ENCODE data around the gene STRAP. TPM values are rescaled to one million over a fixed set of nuclear protein-coding genes. Genes with fewer than 3 reads are reported as not detected.

The STRAP gene
- total and polyA plus RNA-seq, 9 of the 15 experiments (the other 6 are each of a cell fraction or from before 2014, with no cell fraction given) = 58.5 to 134 (median 89.5) TPM

GRCh38 chr12:15892645-15893259 is 10.6 kb downstream of the STRAP start:
- no TSS peak for BruUV-seq (replicated peaks)
- H3K27ac ChIP-seq (ENCODE audit: extremely low read depth, low read depth, low read length) = no peak overlapping the region
- no peak for ATAC-seq
- no peak overlapping the region for H3K9ac ChIP-seq (ENCODE audit: insufficient read depth in 1 of 2, low read depth in 2 of 2, low read length in 2 of 2)
- no peak overlapping the region for H2AFZ ChIP-seq (ENCODE audit: low read depth, low read length)
- whole genome bisulfite sequencing (ENCODE audit: insufficient coverage, low coverage, missing lambda C conversion rate) = 90% methylated on average over 4 of the region's 5 CpGs
- no peaks in the 10 kb centered on the region for H3K27me3 ChIP-seq (ENCODE audit: control insufficient read depth in 2 of 2, insufficient read depth in 2 of 2, low read length in 2 of 2)
- in situ Hi-C loops (cut with MboI) (loop anchor here (25.0 kb wide), 1 partner anchor 1080 kb away; the partner anchor contains the start of genes C12orf60, SMCO3 and WBP11), intact Hi-C loops (cut with micrococcal nuclease) (no loop called here)
- ChIA-PET POLR2A (interaction anchor here (0.6 to 1.3 kb wide), 2 partner anchors 10 to 49 kb away, joined by 3 to 4 read pairs; no protein-coding TSS in a partner anchor), CTCF (ENCODE audit: low intra/inter-chr PET ratio) (no interaction called here)
- peaks cover 14% of the 10 kb centered on the region for H3K79me2 ChIP-seq (ENCODE audit: control insufficient read depth, insufficient read depth, low read length)
- H3K36me3 ChIP-seq (ENCODE audit: control insufficient read depth, insufficient read depth, low read length) = peaks cover 71% of the 10 kb centered on the region
- TF ChIP-seq ZNF75A (CRISPR knock-in tag; IDR thresholded peaks at IDR 0.05) (no peak), GABPB2 (CRISPR knock-in tag; conservative IDR thresholded peaks at IDR 0.05) (no peak), SMARCA5 (IDR thresholded peaks at IDR 0.05) (no peak), ZZZ3 (IDR thresholded peaks at IDR 0.05) (no peak)
- TF ChIP-seq, protein P1, sequence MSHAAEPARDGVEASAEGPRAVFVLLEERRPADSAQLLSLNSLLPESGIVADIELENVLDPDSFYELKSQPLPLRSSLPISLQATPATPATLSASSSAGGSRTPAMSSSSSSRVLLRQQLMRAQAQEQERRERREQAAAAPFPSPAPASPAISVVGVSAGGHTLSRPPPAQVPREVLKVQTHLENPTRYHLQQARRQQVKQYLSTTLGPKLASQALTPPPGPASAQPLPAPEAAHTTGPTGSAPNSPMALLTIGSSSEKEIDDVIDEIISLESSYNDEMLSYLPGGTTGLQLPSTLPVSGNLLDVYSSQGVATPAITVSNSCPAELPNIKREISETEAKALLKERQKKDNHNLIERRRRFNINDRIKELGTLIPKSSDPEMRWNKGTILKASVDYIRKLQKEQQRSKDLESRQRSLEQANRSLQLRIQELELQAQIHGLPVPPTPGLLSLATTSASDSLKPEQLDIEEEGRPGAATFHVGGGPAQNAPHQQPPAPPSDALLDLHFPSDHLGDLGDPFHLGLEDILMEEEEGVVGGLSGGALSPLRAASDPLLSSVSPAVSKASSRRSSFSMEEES (CRISPR knock-in tag; IDR thresholded peaks at IDR 0.05) = no peak
- TF ChIP-seq, protein P2, sequence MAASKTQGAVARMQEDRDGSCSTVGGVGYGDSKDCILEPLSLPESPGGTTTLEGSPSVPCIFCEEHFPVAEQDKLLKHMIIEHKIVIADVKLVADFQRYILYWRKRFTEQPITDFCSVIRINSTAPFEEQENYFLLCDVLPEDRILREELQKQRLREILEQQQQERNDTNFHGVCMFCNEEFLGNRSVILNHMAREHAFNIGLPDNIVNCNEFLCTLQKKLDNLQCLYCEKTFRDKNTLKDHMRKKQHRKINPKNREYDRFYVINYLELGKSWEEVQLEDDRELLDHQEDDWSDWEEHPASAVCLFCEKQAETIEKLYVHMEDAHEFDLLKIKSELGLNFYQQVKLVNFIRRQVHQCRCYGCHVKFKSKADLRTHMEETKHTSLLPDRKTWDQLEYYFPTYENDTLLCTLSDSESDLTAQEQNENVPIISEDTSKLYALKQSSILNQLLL (CRISPR knock-in tag; IDR thresholded peaks at IDR 0.05; ENCODE audit: borderline replicate concordance) = no peak
- H3K9me1 ChIP-seq (ENCODE audit: control insufficient read depth, insufficient read depth, low read length) = no peaks in the 10 kb centered on the region
- no peaks in the 10 kb centered on the region for H4K20me1 ChIP-seq (replicated peaks; ENCODE audit: control insufficient read depth, insufficient read depth, low read length)
- H3K4me1 ChIP-seq (replicated peaks in 1 of 2; ENCODE audit: control insufficient read depth in 2 of 2, insufficient read depth in 2 of 2, low read length in 2 of 2) = no peaks in the 10 kb centered on the region
- H3K4me2 ChIP-seq (ENCODE audit: insufficient read depth, low read length) = no peak overlapping the region
- FAIRE-seq = no peak
- H3K9me3 ChIP-seq (replicated peaks; ENCODE audit: control insufficient read depth, insufficient read depth, low read depth, low read length) = no peaks in the 10 kb centered on the region
- H3K4me3 ChIP-seq = no peak overlapping the region
- no peak for DNase-seq (ENCODE audit: extremely low read depth in 1 of 4, low spot score in 3 of 4)
